Cardiac muscle cell (in vitro differentiated cells and primary cell): ENCODE measurements around the gene PARP6. TPM values are rescaled to one million over a fixed set of nuclear protein-coding genes. Genes with fewer than 3 reads are reported as not detected.

ENCODE experiments used
- DNase-seq, 2 donors: peaks; one replicate each; pipeline versions ENCODE4 v3.0.0 to v3.0.0-alpha.2; 2010 to 2017; ENCODE audit warnings: low read depth in 1 of 2, low spot score in 1 of 2
- H3K27ac ChIP-seq: fragments of 200-600 bp; sonication (generic); 2 replicates; pipeline ENCODE4 v1.5.1; 2016
- H3K27me3 ChIP-seq: fragments of 200-600 bp; sonication (generic); 2 replicates; pipeline ENCODE4 v1.6.0; 2016; ENCODE audit warnings: control low read depth
- H3K36me3 ChIP-seq: fragments of 200-600 bp; sonication (generic); 2 replicates; pipeline ENCODE4 v1.5.1; 2016; ENCODE audit warnings: control low read depth
- H3K4me1 ChIP-seq: fragments of 200-600 bp; sonication (generic); 2 replicates; pipeline ENCODE4 v1.8.1; 2017; ENCODE audit warnings: low read depth, mild to moderate bottlenecking, mixed run types
- H3K4me3 ChIP-seq: fragments of 200-600 bp; sonication (generic); 2 replicates; pipeline ENCODE4 v1.5.1; 2016; ENCODE audit warnings: mild to moderate bottlenecking
- H3K9me3 ChIP-seq: fragments of 200-600 bp; sonication (generic); 2 replicates; pipeline ENCODE4 v1.5.1; 2017; ENCODE audit warnings: low read depth, mild to moderate bottlenecking, control low read depth
- polyA plus RNA-seq: library from polyadenylated mRNA; unstranded; fragments of >200 nt; fragmentation: Nextera tagmentation; extraction: Ambion mirVana; gene quantifications from 2 replicates; pipeline ENCODE4 v1.2.1, GENCODE V29; 2016
- total RNA-seq: library from RNA; depleted of rRNA; stranded (reverse); fragments of >200 nt; gene quantifications from 2 replicates; pipeline ENCODE4 v1.2.3, GENCODE V29; 2016
- TF ChIP-seq, protein P1 (sequence below): IDR thresholded peaks from 2 replicates; pipeline ENCODE4 v1.5.1; 2012; ENCODE audit warnings: low read depth, mild to moderate bottlenecking, low read length

The PARP6 gene
- total and polyA plus RNA-seq, 2 experiments from 2014 or later = 41.9 to 72.8 TPM

- no peak for DNase-seq
- Histone ChIP-seq H3K27me3 (peaks cover 19% of the 10 kb centered on the region), H3K36me3 (no peaks in the 10 kb centered on the region), H3K4me1 (no peaks in the 10 kb centered on the region), H3K27ac (no peak overlapping the region), H3K9me3 (no peaks in the 10 kb centered on the region), H3K4me3 (no peak overlapping the region)
- TF ChIP-seq, protein P1, sequence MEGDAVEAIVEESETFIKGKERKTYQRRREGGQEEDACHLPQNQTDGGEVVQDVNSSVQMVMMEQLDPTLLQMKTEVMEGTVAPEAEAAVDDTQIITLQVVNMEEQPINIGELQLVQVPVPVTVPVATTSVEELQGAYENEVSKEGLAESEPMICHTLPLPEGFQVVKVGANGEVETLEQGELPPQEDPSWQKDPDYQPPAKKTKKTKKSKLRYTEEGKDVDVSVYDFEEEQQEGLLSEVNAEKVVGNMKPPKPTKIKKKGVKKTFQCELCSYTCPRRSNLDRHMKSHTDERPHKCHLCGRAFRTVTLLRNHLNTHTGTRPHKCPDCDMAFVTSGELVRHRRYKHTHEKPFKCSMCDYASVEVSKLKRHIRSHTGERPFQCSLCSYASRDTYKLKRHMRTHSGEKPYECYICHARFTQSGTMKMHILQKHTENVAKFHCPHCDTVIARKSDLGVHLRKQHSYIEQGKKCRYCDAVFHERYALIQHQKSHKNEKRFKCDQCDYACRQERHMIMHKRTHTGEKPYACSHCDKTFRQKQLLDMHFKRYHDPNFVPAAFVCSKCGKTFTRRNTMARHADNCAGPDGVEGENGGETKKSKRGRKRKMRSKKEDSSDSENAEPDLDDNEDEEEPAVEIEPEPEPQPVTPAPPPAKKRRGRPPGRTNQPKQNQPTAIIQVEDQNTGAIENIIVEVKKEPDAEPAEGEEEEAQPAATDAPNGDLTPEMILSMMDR = no peak
These were observed 32.2 kb upstream of the PARP6 start for GRCh38 chr15:72304596-72304995.

GRCh38 chr15:72302955-72303354 lies 30.6 kb upstream of the PARP6 start:
- DNase-seq = no peak
- Histone ChIP-seq H3K27me3 (peaks cover 13% of the 10 kb centered on the region), H3K4me1 (no peaks in the 10 kb centered on the region), H3K36me3 (no peaks in the 10 kb centered on the region), H3K9me3 (no peaks in the 10 kb centered on the region), H3K4me3 (no peak overlapping the region), H3K27ac (no peak overlapping the region)
- TF ChIP-seq, protein P1 = no peak

DNA sequence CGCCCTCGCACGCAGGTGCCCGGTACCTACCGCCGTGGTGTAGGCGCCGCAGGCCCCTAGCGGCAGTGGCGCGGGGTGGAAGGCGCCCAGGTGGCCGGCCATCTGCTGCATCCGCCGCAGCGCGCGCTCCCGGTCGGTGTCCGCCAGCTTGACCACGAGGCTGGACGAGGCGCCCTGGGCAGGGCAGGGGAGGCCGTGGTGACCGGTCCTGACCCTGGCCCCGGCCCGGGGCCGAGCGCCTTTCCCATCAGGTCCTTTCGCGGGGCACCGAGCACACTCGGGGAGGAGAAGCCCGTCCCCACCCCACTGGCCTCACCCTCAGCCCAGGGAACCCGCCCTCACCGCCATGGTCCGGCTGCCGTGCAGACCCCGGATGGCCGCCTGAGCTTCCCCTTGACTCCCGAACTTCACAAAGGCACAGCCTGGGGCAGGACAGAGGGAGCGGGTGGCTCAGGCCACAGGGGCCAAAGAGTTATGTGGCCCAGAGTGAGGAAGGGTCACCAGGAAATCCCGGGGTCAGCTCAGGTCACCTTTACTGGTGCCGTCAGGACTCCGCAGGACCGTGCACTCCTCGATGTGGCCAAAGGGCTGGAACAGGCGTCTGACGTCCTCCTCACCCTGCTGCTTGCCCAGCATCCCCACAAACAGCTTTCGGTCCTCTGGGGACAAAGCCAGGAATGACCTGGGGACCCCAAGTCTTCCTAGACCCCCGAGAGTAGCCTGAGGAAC lies 17.4 kb upstream of the PARP6 start:
- H3K4me3 ChIP-seq = no peak overlapping the region
- TF ChIP-seq, protein P1 = no peak
- H3K27ac ChIP-seq = no peak overlapping the region
- H3K9me3 ChIP-seq = no peaks in the 10 kb centered on the region
- no peaks in the 10 kb centered on the region for H3K4me1 ChIP-seq
- H3K36me3 ChIP-seq = no peaks in the 10 kb centered on the region
- DNase-seq = no peak
- H3K27me3 ChIP-seq = peaks cover 3% of the 10 kb centered on the region

DNA sequence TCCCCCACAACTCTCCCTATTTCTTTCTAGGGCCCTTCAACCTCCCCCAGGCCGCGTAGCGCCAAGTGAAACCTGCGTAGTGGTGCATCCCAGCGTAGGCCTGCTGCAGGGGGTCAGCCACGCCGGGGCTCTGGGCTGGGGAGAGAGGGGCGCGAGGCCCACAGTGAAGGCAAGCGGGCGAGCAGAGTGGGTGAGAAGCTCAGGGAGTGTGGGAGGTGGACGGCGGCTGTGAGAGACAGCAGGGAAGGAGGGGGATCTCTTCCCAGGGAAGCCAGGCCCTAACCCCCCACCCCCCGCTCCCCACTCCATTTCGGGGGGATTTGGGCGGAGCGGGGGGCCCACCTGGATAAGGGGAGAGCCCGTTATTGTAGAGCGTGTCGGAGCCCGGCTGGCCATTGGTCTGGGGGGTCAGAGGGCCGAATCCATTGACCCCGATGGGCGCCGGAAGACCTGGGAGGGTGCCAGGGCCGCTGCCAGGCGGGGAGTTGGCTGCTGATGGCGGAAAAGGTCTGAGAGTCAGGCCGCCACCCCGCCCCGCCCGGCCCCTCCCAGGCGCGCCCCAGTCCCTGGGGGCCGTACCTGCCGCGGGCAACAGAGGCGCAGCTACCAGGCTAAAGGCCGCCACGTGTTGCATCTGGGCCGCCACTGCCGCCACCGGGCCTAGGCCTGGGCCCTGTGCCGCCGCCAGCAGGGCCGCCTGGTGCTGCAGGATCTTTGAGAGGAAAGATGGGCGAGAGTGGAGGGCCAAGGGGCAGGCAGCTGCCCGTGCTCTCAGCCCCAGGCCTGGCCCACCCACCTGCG lies 16.6 kb upstream of the PARP6 start:
- Histone ChIP-seq H3K9me3 (no peaks in the 10 kb centered on the region), H3K36me3 (no peaks in the 10 kb centered on the region), H3K4me1 (no peaks in the 10 kb centered on the region), H3K27me3 (peaks cover 3% of the 10 kb centered on the region), H3K4me3 (no peak overlapping the region), H3K27ac (no peak overlapping the region)
- TF ChIP-seq, protein P1 = no peak
- DNase-seq = no peak

DNA sequence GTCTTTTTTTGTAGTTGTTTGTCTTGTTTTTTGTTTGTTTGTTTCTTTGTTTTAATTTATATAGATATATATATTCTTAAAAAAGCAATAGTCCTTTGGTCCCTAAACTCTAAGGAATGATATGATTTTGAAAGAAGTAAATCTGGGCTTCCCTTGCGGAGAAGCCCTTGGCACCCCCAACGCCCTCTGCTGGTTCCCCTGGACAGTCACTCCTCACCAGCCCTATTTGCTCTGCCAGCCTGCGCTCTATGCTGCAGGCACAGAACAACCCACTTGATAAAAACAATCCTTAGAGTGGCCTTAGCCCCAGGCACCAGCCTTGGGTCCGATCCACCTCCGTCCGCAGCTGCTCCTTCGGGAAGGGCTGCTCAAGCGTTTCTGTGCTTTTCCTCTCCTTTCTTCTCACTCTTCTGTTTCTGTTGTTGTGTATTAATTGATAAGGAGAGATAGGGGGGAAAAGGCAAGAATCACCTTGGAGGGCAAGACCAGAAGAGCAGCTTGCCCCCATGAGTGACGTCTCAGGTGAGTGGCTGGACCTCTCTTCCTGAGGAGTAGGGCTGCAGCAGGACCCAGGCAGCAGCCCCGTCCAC lies 13.7 kb upstream of the PARP6 start:
- Histone ChIP-seq H3K36me3 (no peaks in the 10 kb centered on the region), H3K27ac (no peak overlapping the region), H3K4me1 (no peaks in the 10 kb centered on the region), H3K9me3 (no peaks in the 10 kb centered on the region), H3K27me3 (no peaks in the 10 kb centered on the region), H3K4me3 (no peak overlapping the region)
- TF ChIP-seq, protein P1 = peak; percentile 65
- peak; percentile 55 to 62 for DNase-seq
